ENCODE measurements around the gene ONECUT1.

GRCh38 chr15:52787123-52787503 lies 3.0 kb downstream of the ONECUT1 start:
- TF ChIP-seq POLR2A (IDR thresholded peaks at IDR 0.05; ENCODE audit: low read length) (no peak), CTCF (IDR thresholded peaks at IDR 0.05) (no peak), POLR2AphosphoS2 (conservative IDR thresholded peaks at IDR 0.05; ENCODE audit: low read length) (no peak), HMGXB4 (CRISPR knock-in tag; IDR thresholded peaks at IDR 0.05; ENCODE audit: borderline replicate concordance) (no peak), EP300 (IDR thresholded peaks at IDR 0.05) (no peak), RNF2 (IDR thresholded peaks at IDR 0.05; ENCODE audit: borderline replicate concordance, low read depth) (no peak), RFX5 (IDR thresholded peaks at IDR 0.05) (no peak), HOXA7 (CRISPR knock-in tag; IDR thresholded peaks at IDR 0.05) (no peak), HOXB5 (CRISPR knock-in tag; IDR thresholded peaks at IDR 0.05) (no peak), ELK1 (IDR thresholded peaks at IDR 0.05; ENCODE audit: low read depth, low read length) (no peak), HOXB13 (CRISPR knock-in tag; IDR thresholded peaks at IDR 0.05; ENCODE audit: low read depth) (no peak)
